Adrenal gland (tissue), 5 donors: ENCODE data around the gene LRP1.

Source experiments
- POLR2A ChIP-seq, 2 donors: fragments of 450-650 bp; IDR thresholded peaks; one replicate each; pipeline ENCODE4 v1.6.1; 2017; ENCODE audit warnings: antibody characterized with exemption in 2 of 2, mild to moderate bottlenecking in 2 of 2, moderate library complexity in 1 of 2
- TF ChIP-seq, protein P1 (sequence below), 6 experiments: fragments of 450-650 bp in 4 of 6; fragments of 200-600 bp in 2 of 6; sonication (generic) in 1 of 6; IDR thresholded peaks; 1 replicate in 5 of 6; 2 replicates in 1 of 6; pipeline versions ENCODE4 v1.5.1 to v1.8.0; 2016 to 2021; ENCODE audit warnings: antibody characterized with exemption in 6 of 6, mild to moderate bottlenecking in 2 of 6, moderate library complexity in 1 of 6
- donor health status: DM: no; HTN: no; CAD: no.

DNA sequence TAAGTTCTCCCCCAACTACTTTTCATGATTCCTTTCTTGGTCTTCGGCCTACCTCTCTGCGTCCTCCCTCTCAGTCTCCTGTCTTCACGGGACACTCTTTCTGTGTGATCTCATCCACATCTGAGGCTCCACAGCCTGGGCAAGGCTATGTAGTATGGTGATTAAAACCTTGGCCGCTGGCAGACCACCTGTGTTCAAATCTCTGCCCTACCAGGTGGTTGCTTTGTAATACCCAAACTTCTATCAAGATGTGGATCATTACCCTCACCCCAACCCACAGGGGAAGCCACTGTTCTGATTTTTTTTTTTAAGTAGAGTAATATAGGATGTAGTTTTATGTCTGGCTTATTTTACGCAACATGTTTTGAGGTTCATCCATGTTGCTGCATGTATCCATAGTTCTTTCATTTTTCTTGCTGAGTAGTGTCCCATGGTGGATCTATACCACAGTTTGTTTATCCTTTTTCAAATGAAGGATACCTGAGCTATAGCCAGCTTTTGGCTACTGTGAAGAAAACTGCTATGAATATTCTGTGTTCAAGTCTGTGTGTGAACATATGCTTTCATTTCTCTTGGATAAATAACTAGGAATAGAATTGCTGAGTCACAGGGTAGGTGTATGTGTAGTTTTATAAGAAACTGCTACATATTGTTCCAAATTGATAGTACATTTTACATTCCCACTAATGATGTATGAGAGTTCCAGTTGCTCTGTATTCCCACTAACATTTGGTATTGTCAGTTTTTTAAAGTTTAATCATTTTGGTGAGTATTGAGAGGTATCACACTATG lies 8.8 kb upstream of the LRP1 start:
- TF ChIP-seq, protein P1, sequence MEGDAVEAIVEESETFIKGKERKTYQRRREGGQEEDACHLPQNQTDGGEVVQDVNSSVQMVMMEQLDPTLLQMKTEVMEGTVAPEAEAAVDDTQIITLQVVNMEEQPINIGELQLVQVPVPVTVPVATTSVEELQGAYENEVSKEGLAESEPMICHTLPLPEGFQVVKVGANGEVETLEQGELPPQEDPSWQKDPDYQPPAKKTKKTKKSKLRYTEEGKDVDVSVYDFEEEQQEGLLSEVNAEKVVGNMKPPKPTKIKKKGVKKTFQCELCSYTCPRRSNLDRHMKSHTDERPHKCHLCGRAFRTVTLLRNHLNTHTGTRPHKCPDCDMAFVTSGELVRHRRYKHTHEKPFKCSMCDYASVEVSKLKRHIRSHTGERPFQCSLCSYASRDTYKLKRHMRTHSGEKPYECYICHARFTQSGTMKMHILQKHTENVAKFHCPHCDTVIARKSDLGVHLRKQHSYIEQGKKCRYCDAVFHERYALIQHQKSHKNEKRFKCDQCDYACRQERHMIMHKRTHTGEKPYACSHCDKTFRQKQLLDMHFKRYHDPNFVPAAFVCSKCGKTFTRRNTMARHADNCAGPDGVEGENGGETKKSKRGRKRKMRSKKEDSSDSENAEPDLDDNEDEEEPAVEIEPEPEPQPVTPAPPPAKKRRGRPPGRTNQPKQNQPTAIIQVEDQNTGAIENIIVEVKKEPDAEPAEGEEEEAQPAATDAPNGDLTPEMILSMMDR (IDR thresholded peaks at IDR 0.05), result no peak
- TF ChIP-seq POLR2A (IDR thresholded peaks at IDR 0.05), result no peak
